SU-DHL-6 (cell line): Measurements from ENCODE around the gene STAG2.

ENCODE experiments used
- EZH2phosphoT487 ChIP-seq: fragments of 200-600 bp; sonication (generic), shearing (Covaris generic); conservative IDR thresholded peaks from 2 replicates; pipeline ENCODE4 v1.6.1; 2018; ENCODE audit warnings: mild to moderate bottlenecking, antibody characterized with exemption, low read length, moderate library complexity, mixed read lengths
- TF ChIP-seq, protein P1 (sequence below): fragments of 200-600 bp; sonication (generic); IDR thresholded peaks from one replicate; pipeline ENCODE4 v1.5.1; 2017; ENCODE audit warnings: antibody characterized with exemption, mild to moderate bottlenecking, low read length, moderate library complexity; ENCODE audit not compliant: insufficient read depth, poor library complexity, severe bottlenecking

DNA sequence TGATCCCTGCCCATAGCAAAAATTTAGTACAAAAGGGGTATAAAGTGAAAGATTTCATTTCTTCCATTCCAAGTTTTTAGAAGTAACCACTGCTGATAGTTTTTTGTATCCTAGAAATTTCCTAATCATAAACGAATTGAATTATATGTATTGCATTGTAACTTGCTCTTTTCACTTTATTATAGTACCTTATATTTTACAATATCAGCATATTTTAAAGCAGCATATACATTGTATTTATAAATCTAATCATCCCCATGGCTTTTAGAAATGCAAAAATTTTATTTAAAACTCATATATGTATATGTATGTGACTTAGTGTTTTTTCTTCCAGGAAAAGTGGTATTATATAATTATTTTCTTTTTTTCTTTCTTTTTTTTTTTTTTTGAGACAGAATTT is 27.7 kb downstream of the STAG2 start:
- TF ChIP-seq, protein P1, sequence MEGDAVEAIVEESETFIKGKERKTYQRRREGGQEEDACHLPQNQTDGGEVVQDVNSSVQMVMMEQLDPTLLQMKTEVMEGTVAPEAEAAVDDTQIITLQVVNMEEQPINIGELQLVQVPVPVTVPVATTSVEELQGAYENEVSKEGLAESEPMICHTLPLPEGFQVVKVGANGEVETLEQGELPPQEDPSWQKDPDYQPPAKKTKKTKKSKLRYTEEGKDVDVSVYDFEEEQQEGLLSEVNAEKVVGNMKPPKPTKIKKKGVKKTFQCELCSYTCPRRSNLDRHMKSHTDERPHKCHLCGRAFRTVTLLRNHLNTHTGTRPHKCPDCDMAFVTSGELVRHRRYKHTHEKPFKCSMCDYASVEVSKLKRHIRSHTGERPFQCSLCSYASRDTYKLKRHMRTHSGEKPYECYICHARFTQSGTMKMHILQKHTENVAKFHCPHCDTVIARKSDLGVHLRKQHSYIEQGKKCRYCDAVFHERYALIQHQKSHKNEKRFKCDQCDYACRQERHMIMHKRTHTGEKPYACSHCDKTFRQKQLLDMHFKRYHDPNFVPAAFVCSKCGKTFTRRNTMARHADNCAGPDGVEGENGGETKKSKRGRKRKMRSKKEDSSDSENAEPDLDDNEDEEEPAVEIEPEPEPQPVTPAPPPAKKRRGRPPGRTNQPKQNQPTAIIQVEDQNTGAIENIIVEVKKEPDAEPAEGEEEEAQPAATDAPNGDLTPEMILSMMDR = no peak
- no peak for TF ChIP-seq EZH2phosphoT487
